B cell (primary cell): ENCODE data around the gene JAKMIP2. TPM values are rescaled to one million over a fixed set of nuclear protein-coding genes. Genes with fewer than 3 reads are reported as not detected.
"Not testable (repeated sequence)": the region's sequence is repeated elsewhere in the genome, so short reads cannot be mapped to it uniquely, and the experiment has no call there.

ENCODE experiments used
- ATAC-seq: fragments of 200-7000 bp; cut with Tn5 transposase; one replicate; pipeline ENCODE4 v1.10.0; 2021; ENCODE audit warnings: low read depth, mild to moderate bottlenecking, moderate number of reproducible peaks, moderate library complexity
- CTCF ChIA-PET: fragments of 350-600 bp; sonication (Branson Sonifier 250); formaldehyde crosslinking; loops from one replicate; lab custom pipeline; 2021; ENCODE audit warnings: antibody characterized with exemption, inconsistent platforms; lab: Charles Lee
- POLR2A ChIA-PET: fragments of 350-600 bp; sonication (Branson Sonifier 250); formaldehyde crosslinking; loops from one replicate; lab custom pipeline; 2021; ENCODE audit warnings: antibody characterized with exemption; lab: Charles Lee
- DNase-seq: peaks from one replicate; pipeline ENCODE4 v3.0.0; 2013
- H2AFZ ChIP-seq: 2 replicates; pipeline ENCODE4 v1.6.1; 2012; ENCODE audit warnings: mild to moderate bottlenecking, low read depth, low read length; ENCODE audit not compliant: insufficient read depth, poor library complexity, severe bottlenecking
- H3K27ac ChIP-seq, 2 donors: 1 replicate in 1 of 2; 2 replicates in 1 of 2; pipeline ENCODE4 v1.5.1; 2012 to 2013; ENCODE audit warnings: low read length in 2 of 2, mild to moderate bottlenecking in 2 of 2, moderate library complexity in 1 of 2
- H3K27me3 ChIP-seq, 4 experiments: fragments of 200-600 bp in 1 of 4; sonication (generic) in 1 of 4; replicated peaks in 1 of 4; 1 replicate in 2 of 4; 2 replicates in 2 of 4; pipeline versions ENCODE4 v1.6.1 to v1.7.0; 2013 to 2016; ENCODE audit warnings: low read length in 3 of 4, mild to moderate bottlenecking in 2 of 4, mixed read lengths in 1 of 4, moderate library complexity in 1 of 4; ENCODE audit not compliant: insufficient read depth in 4 of 4, control insufficient read depth in 3 of 4; ENCODE audit errors: control extremely low read depth in 1 of 4
- H3K36me3 ChIP-seq, 2 experiments: replicated peaks in 1 of 2; 1 replicate in 1 of 2; 2 replicates in 1 of 2; pipeline versions ENCODE4 v1.6.1 to v1.7.1; 2013; ENCODE audit warnings: low read length in 1 of 2; ENCODE audit not compliant: insufficient read depth in 2 of 2, control insufficient read depth in 1 of 2; ENCODE audit errors: control extremely low read depth in 1 of 2, extremely low read depth in 1 of 2
- H3K4me1 ChIP-seq, 2 donors: fragments of 200-600 bp in 1 of 2; sonication (generic) in 1 of 2; 1 replicate in 1 of 2; 2 replicates in 1 of 2; pipeline versions ENCODE4 v1.5.1 to v1.6.1; 2013 to 2017; ENCODE audit warnings: low read length in 2 of 2; ENCODE audit not compliant: control insufficient read depth in 2 of 2, insufficient read depth in 2 of 2
- H3K4me2 ChIP-seq: replicated peaks from 2 replicates; pipeline ENCODE3; 2012; ENCODE audit warnings: mild to moderate bottlenecking, low read depth, low read length; ENCODE audit not compliant: poor library complexity, severe bottlenecking
- H3K4me3 ChIP-seq, 5 experiments: fragments of 200-600 bp in 1 of 5; sonication (generic) in 1 of 5; 1 replicate in 3 of 5; 2 replicates in 2 of 5; pipeline versions ENCODE4 v1.5.1 to v1.7.0; 2011 to 2016; ENCODE audit warnings: low read length in 4 of 5, mild to moderate bottlenecking in 4 of 5, low read depth in 2 of 5, control low read depth in 1 of 5, moderate library complexity in 1 of 5; ENCODE audit not compliant: insufficient read depth in 1 of 5; ENCODE audit errors: control extremely low read depth in 1 of 5, extremely low read depth in 1 of 5
- H3K79me2 ChIP-seq: fragments of 200-600 bp; sonication (generic); one replicate; pipeline ENCODE4 v1.6.0; 2016; ENCODE audit warnings: low read length; ENCODE audit not compliant: control insufficient read depth, insufficient read depth
- H3K9ac ChIP-seq: fragments of 200-600 bp; sonication (generic); 2 replicates; pipeline ENCODE4 v1.6.1; 2017; ENCODE audit warnings: mild to moderate bottlenecking, low read length, moderate library complexity
- H3K9me3 ChIP-seq, 3 donors: one replicate each; pipeline versions ENCODE4 v1.6.1 to v1.7.1; 2013; ENCODE audit warnings: low read length in 2 of 3; ENCODE audit not compliant: control insufficient read depth in 2 of 3, insufficient read depth in 1 of 3; ENCODE audit errors: control extremely low read depth in 1 of 3
- H4K20me1 ChIP-seq: 2 replicates; pipeline ENCODE4 v1.6.0; 2012; ENCODE audit warnings: mild to moderate bottlenecking, low read length; ENCODE audit not compliant: insufficient read depth, control insufficient read depth, poor library complexity, severe bottlenecking
- H3K27ac Mint-ChIP-seq: one replicate; pipeline ENCODE4 v1.8.0; 2021; ENCODE audit warnings: mixed read lengths
- H3K27me3 Mint-ChIP-seq: one replicate; pipeline ENCODE4 v1.8.0; 2021; ENCODE audit warnings: mixed read lengths
- H3K4me1 Mint-ChIP-seq: one replicate; pipeline ENCODE4 v1.8.0; 2021; ENCODE audit warnings: mixed read lengths
- H3K4me3 Mint-ChIP-seq: one replicate; pipeline ENCODE4 v1.8.0; 2021; ENCODE audit warnings: mixed read lengths
- H3K9me3 Mint-ChIP-seq: one replicate; pipeline ENCODE4 v1.8.0; 2022; ENCODE audit warnings: mixed read lengths; ENCODE audit not compliant: insufficient read depth
- CTCF ChIP-seq: fragments of 200-600 bp; IDR thresholded peaks from one replicate; pipeline ENCODE4 v1.8.0; 2022; ENCODE audit warnings: antibody characterized with exemption, mild to moderate bottlenecking
- EZH2 ChIP-seq: IDR thresholded peaks from 2 replicates; pipeline ENCODE4 v1.6.1; 2012; ENCODE audit warnings: borderline replicate concordance, low read depth, mild to moderate bottlenecking, moderate library complexity, low read length; ENCODE audit not compliant: insufficient read depth, poor library complexity, severe bottlenecking
- WGBS: methylation state at CpG from one replicate; pipeline ENCODE4 v1.1.5; 2013; ENCODE audit warnings: missing lambda C conversion rate; ENCODE audit not compliant: insufficient coverage; 5-methylcytosine and 5-hydroxymethylcytosine counted together
- intact Hi-C: fragments of 100-400 bp; cut with micrococcal nuclease; formaldehyde crosslinking; loops from one replicate; pipeline ENCODE4 v1.10.0; 2022
- polyA plus RNA-seq: library from polyadenylated mRNA; depleted of rRNA; stranded (reverse); fragments of >200 nt; gene quantifications from 2 replicates; pipeline ENCODE4 v1.2.3, GENCODE V29; 2012
- total RNA-seq, 2 donors: library from RNA; stranded (reverse); fragments of 120-200 nt in 1 of 2; gene quantifications; 1 replicate in 1 of 2; 2 replicates in 1 of 2; pipeline versions ENCODE4 v1.2.3 to v1.2.4, GENCODE V29; 2013 to 2022

The JAKMIP2 gene
- total and polyA plus RNA-seq, 2 donors (not counting 1 experiment from before 2014, with no cell fraction given) = 0.24 to 4.1 TPM

- POLR2A ChIA-PET = no interaction called here
- no peaks in the 10 kb centered on the region for H3K9me3 Mint-ChIP-seq
- Histone ChIP-seq H3K27ac (no peak overlapping the region), H3K27me3 (no peaks in the 10 kb centered on the region), H3K4me3 (no peak overlapping the region), H3K4me1 (no peaks in the 10 kb centered on the region), H3K79me2 (no peaks in the 10 kb centered on the region), H2AFZ (no peak overlapping the region), H3K36me3 (peaks cover 0 to 1% of the 10 kb centered on the region in 2 experiments), H4K20me1 (no peaks in the 10 kb centered on the region), H3K9ac (no peak overlapping the region), H3K4me2 (no peak overlapping the region), H3K9me3 (no peaks in the 10 kb centered on the region)
- no peak for TF ChIP-seq EZH2
- no peak for TF ChIP-seq CTCF
- no peak for ATAC-seq
- no peaks in the 10 kb centered on the region for H3K4me1 Mint-ChIP-seq
- H3K27me3 Mint-ChIP-seq = no peaks in the 10 kb centered on the region
- H3K27ac Mint-ChIP-seq = no peak overlapping the region
- 93% methylated on average over 11 of the region's 15 CpGs for WGBS
- DNase-seq = no peak
- CTCF ChIA-PET = interaction anchor here (1.1 to 1.6 kb wide), 2 partner anchors 8 to 187 kb away, joined by 4 to 5 read pairs; no protein-coding TSS in a partner anchor
- H3K4me3 Mint-ChIP-seq = no peak overlapping the region
- intact Hi-C loops = no loop called here
These were observed 146.4 kb downstream of the JAKMIP2 start for GRCh38 chr5:147635882-147636728.

- POLR2A ChIA-PET, intact Hi-C loops, H3K4me1 Mint-ChIP-seq, H3K36me3 ChIP-seq, H3K4me3 Mint-ChIP-seq, H3K27ac ChIP-seq, H3K4me3 ChIP-seq, H4K20me1 ChIP-seq, H3K27me3 ChIP-seq, H3K4me1 ChIP-seq, H3K79me2 ChIP-seq, H3K27ac Mint-ChIP-seq, H2AFZ ChIP-seq, H3K4me2 ChIP-seq, H3K27me3 Mint-ChIP-seq, H3K9me3 ChIP-seq, H3K9me3 Mint-ChIP-seq, DNase-seq, H3K9ac ChIP-seq, ATAC-seq: not testable (repeated sequence)
- 100% methylated on average over 4 of the region's 5 CpGs for WGBS
- CTCF ChIA-PET = interaction anchor here (1.6 kb wide), 1 partner anchor 188 kb away, joined by 5 read pairs; no protein-coding TSS in a partner anchor
These were observed 147.1 kb downstream of the JAKMIP2 start for GRCh38 chr5:147635439-147635838.
